Stromal cell of bone marrow (primary cell): Measurements from ENCODE around the gene MTCL3.

Experiments used
- DNase-seq: peaks from one replicate; pipeline ENCODE4 v3.0.0-alpha.2; 2012; ENCODE audit warnings: low read depth

MTCL3 gene

GRCh38 chr6:127468936-127469335, 50.2 kb downstream of the MTCL3 start:
- DNase-seq = no peak

- no peak for DNase-seq
Measured at GRCh38 chr6:127466416-127466815, 52.7 kb downstream of the MTCL3 start.

GRCh38 chr6:127464881-127465459, 54.2 kb downstream of the MTCL3 start:
- peak; percentile 57 for DNase-seq

DNA sequence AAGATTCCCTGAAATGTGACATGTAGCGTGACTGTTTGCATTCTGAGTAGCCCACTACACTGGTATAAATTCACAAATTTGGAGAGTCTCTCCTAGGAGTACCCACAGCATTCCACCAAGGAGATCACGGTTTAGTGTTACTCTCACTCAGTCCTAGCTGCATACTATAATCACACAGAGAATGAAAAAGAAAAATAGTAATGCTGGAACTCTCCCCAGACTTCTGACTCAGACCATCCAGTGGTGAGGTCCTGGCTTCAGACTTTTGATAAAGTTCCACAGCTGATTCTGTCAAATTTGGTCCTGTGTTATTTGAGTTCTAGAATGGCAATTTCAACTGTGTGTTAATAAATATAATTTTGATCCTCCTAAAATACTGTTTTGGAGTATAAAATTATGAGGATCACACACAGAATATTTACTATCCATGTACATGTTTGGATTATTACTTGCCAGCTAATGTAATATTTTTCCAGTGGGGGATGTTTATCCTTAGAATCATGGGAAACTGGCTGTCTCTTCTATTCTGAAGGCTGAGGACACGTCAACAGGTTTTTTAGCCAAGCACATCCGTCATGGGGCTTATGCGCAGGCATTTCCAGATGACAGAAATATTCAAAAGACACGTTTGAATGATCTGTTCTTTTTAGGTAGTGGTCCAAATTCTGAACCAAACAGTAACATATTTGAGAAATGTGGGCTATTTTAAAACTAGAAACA, 54.8 kb downstream of the MTCL3 start:
- peak; percentile 86 for DNase-seq

- DNase-seq = no peak
Measured at GRCh38 chr6:127463056-127463455, 56.1 kb downstream of the MTCL3 start.

DNA sequence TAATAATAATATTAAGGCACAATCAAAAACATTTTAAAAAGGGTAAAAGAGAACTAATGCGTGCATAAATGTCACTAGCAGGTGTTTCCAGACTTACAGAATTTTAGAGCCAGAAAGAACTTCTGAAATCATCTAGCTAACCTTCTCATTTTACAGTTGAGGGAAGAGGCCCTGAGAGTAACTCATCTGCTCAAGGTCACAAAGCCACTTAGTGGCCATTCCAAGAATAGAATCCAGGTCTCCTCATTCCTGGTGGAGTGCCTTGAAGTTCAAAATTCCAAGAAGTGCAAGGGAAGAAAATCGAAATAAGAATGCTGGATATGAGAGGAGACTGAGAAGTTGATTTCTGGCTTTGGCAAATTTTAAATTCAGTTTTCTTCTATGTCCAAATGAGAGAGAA, 56.8 kb downstream of the MTCL3 start:
- DNase-seq = no peak

- no peak for DNase-seq
Measured at GRCh38 chr6:127460465-127460864, 58.7 kb downstream of the MTCL3 start.

DNA sequence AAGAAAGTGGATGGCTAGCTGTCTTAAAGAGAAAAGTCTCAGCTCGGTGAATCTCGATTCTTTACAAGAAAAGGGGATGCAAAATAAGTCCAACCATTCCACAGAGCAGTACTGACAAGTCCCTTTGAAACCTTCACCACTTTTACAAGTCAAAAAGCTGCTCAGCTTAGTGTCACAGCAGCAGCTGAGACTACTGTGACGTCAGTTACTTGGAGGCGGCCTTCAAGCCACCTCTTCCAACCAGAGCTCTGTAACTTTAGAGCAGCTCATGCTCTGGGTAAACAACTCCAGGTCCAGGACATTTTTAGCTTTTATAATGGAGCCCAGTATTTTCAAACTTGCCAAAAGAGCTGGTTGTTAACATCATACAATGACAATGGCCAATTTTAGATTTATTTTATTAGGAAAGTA, 59.9 kb downstream of the MTCL3 start, which contains the start of gene KIAA0408:
Gene KIAA0408, minus strand, starts transcription at position 159 of the 411 bp plus-strand sequence. CDS start 5,408 bp downstream, outside the sequence.
- peak; percentile 69 for DNase-seq

DNA sequence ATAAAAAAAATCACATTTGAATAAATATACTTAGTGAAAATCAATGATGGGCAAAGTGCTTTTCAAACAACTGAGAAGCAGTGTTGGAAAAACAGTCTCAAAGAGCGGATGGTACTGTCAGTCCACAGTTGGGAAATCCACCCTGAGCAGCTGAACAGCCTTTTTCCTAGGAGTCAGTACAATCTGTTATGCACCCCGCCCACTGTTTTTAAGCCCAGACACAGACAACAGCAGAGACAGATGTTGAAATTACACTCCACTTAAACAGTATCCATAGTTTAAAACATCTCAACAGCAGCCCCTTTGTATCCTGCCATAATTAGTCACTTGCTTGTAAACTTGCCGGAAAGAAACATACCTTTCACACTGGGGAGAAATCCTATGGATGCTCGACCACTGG, 60.3 kb downstream of the MTCL3 start:
- DNase-seq = no peak

- DNase-seq = no peak
Measured at GRCh38 chr6:127458222-127458621, 60.9 kb downstream of the MTCL3 start.

DNA sequence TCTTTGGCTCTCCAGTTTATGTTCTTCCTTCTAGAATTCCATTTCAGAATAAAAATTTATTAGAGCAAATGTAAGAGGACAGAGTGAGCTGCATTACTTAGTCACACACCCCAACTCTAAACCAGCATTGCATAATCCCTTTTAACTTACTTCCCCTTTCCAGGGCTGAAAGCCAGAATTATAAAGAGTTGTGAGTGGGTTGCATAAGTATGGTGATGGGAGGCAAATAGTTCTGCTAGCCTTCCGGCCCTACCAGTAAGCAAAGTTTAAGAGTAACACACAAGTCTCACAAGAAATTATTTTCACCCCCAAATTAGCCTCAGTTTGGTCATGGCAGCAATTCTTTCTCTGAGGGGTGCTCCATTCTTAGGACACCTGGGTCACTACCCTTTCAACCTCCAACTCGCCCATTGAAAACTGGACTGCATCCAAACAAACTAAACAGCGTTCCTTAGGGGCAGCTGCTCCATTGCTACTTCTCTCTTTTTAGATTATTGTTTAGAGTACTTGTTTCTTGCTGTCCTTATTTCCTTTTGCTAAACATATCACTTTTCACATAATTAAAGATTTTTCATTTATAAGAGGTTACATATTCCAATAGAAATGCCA, 61.6 kb downstream of the MTCL3 start:
- DNase-seq = peak; percentile 66

DNA sequence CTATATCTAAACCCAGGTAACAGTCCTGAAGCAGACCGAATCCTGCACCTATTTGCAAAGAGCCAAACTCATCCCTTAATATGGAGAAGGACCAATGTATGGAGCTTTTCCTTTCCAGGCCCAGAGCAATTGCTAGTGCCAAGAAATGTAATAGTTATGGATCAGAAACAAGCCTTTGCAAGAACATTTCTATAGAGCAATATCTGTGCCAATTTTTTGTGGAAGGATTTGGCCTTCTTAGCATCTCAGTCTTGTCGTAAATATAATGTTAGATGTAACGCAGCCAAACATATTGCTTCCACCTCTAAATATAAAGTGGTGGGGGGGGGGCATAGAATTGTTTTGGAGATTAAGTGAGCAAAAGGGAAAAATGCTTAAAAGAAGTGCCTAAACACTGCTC, 62.7 kb downstream of the MTCL3 start:
- DNase-seq = no peak

- DNase-seq = no peak
Measured at GRCh38 chr6:127453845-127454619, 65.1 kb downstream of the MTCL3 start.

DNA sequence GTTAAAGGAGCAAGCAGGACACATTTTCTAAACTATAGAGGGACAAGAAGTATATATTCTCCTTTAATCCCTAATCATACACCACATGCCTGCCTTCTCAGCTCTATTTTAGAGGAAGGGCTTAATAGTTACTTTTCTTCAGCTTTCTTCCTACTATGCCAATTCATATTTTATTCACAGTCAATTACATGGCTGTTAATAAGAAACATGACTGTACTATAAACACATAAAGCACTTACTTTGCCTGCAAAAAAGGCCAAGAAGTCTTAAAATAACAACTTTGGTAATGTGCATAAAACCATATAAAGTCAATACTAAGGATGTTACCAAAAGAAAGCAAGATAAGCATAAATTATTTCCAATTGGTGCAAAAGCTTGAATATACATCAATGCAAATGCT, 66.3 kb downstream of the MTCL3 start:
- DNase-seq = no peak

DNA sequence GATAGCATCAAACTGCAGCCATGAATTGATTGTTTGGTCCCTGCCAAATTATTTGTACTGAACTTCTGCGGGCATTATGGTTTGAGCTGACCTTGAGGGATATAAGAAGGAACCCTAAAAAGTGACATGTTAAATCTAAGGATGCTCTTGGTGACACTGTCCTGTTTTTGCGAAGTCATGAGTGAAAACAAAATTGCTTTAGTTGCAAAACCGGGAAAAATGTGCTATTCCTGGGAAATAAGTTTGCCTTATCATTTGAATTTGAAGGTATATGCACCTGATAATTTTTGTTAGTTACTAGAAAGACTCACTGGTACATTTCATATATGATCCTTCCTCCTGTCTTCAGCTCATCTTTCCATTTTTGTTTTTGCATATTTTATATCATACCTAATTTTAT, 67.7 kb downstream of the MTCL3 start:
- no peak for DNase-seq

GRCh38 chr6:127447780-127448179, 71.4 kb downstream of the MTCL3 start:
- no peak for DNase-seq

DNA sequence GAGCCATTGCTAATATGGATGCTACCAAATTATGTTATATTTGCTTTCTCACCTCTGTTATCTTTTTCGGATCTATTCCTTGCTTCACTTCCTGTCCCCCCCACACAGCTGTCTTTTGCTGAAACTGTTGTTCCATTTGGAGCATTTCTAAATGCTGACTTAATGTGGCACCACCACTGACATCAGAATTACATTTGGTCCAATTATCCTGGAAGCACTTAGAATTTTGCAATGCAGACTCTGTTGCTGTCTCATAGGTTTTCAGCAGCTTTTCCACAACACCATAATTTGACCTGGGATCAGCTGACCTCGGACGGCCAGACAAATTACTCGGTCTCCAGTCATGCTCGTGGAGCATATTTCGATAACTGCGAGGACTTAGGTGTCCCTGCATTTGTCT, 72.8 kb downstream of the MTCL3 start:
- DNase-seq = no peak

- no peak for DNase-seq
Measured at GRCh38 chr6:127441881-127442280, 77.3 kb downstream of the MTCL3 start.

GRCh38 chr6:127439718-127440117, 79.4 kb downstream of the MTCL3 start:
- no peak for DNase-seq

- DNase-seq = no peak
Measured at GRCh38 chr6:127436578-127437110, 82.5 kb downstream of the MTCL3 start.

DNA sequence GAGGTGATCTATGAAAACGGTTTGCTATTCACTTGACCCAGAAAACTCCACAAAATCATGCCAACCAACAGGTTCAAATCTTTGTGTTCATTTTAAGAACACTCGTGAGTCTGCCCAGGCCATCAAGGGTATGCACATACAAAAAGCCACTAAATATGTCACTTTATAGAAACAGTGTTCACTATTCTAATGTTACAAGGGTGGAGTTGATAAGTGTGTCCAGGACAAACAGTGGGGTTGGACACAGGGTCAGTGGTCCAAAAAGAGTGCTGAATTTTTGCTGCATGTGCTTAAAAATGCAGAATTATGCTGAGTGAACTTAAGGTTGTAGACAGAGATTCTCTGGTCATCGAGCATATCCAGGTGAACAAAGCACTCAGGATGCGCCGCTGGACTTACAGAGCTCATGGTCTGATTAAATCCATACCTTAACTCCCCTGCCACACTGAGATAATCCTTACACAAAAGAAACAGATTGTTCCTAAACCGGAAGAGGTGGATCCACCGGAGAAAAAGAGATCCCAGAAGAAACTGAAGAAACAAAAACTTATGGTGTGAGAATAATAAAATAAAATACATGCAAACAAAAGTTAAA, 83.4 kb downstream of the MTCL3 start:
- DNase-seq = no peak

- no peak for DNase-seq
Measured at GRCh38 chr6:127434651-127435050, 84.5 kb downstream of the MTCL3 start.
